Lower leg skin (tissue), 3 donors: Measurements from ENCODE around the gene TRIP10.

Source experiments
- CTCF ChIP-seq, 3 donors: fragments of 450-650 bp; IDR thresholded peaks; one replicate each; pipeline ENCODE4 v1.5.1; 2016; ENCODE audit warnings: antibody characterized with exemption in 3 of 3, mild to moderate bottlenecking in 3 of 3, moderate library complexity in 2 of 3
- POLR2A ChIP-seq, 2 donors: fragments of 450-650 bp; IDR thresholded peaks; one replicate each; pipeline ENCODE4 v1.6.1; 2016 to 2017; ENCODE audit warnings: antibody characterized with exemption in 2 of 2, mild to moderate bottlenecking in 1 of 2, moderate library complexity in 1 of 2

GRCh38 chr19:6693681-6694080, 45.8 kb upstream of the TRIP10 start:
- no peak for TF ChIP-seq CTCF (IDR thresholded peaks at IDR 0.05)
- no peak for TF ChIP-seq POLR2A (IDR thresholded peaks at IDR 0.05)
